GM21723 (cell line): ENCODE data around the gene NPPC.
"Not testable (repeated sequence)": the region's sequence is repeated elsewhere in the genome, so short reads cannot be mapped to it uniquely, and the experiment has no call there.

Experiments
- ATAC-seq: cut with Tn5 transposase; IDR thresholded peaks from one replicate; pipeline ENCODE4 v1.9.1; 2021; ENCODE audit warnings: mild to moderate bottlenecking, moderate library complexity; ENCODE audit not compliant: unreplicated experiment

The NPPC gene, protein sequence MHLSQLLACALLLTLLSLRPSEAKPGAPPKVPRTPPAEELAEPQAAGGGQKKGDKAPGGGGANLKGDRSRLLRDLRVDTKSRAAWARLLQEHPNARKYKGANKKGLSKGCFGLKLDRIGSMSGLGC

DNA sequence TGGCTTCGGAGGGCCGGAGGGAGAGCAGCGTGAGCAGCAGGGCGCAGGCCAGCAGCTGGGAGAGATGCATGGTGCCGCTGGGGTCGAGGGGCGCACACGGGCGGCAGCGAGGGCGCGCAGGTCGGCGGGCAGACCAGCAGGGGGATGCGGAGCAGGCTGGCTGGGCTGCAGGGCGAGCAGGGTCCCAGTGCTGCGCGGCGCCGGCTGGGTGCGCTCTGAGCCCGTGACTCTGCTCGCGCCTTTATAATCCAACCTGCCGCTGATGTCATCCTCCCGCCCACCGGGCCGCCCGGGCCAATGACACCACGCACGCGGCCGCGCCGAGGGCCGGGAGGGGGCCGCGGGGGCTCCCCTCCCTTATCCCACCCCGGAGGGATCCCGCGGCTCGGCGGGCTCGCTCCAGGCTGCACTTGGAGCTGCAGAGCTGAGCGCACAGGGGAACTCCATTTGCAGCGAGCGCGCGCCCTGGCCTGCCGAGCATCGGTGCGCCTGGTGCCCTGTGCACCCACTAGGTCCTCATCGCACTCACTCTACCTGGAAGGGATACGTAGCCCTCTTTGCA is at the start of gene NPPC:
NPPC (minus strand) TSS at position 217 of the 562 bp plus-strand sequence; CDS start at position 70, 147 bp downstream.
- ATAC-seq = no peak

- ATAC-seq = no peak
These were observed 48.8 kb upstream of the NPPC start for GRCh38 chr2:231975001-231975400.

DNA sequence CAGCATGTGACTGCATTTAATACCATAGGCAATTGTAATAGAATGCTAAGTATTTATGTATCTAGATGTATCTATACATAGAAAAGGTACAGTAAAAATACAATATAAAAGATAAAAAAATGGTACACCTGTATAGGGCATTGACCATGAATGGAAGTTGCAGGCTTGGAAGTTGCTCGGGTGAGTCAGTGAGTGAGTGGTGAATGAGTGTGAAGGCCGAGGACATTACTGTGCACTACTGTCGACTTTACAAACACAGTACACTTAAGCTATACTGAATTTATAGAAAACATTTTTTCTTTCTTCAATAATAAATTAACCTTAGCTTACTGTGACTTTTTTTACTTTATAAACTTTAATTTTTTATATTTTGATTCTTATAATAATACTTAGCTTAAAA is 44.3 kb upstream of the NPPC start:
- ATAC-seq = no peak

GRCh38 chr2:231968820-231969219 is 42.6 kb upstream of the NPPC start:
- ATAC-seq = no peak

- no peak for ATAC-seq
These were observed 40.7 kb upstream of the NPPC start for GRCh38 chr2:231966886-231967285.

DNA sequence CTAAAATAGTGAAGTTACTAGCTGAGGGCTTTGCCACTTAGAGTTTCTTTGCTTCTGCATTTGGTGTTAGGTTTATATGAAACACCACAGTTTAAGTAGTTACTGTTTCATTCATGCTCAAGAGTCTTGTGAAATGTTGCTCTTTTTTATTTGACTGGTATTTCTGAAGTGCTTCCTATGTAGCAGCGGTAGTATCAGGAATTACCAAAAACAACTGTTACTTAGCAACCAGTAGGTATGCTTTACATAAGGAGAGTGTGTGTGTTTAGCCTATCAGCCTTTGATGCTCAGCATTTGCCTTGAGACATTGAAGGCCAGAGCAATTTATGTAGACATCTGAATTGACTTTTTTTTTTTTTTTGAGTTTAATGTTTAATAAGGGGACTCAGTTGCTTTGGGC is 38.9 kb upstream of the NPPC start:
- no peak for ATAC-seq

- peak; percentile 93 for ATAC-seq
These were observed 35.4 kb upstream of the NPPC start, which contains the start of gene DIS3L2 for GRCh38 chr2:231961349-231962166. TSS of gene DIS3L2 (plus strand) at chr2:231961713. CDS start at chr2:232014928, 53,215 bp downstream.

DNA sequence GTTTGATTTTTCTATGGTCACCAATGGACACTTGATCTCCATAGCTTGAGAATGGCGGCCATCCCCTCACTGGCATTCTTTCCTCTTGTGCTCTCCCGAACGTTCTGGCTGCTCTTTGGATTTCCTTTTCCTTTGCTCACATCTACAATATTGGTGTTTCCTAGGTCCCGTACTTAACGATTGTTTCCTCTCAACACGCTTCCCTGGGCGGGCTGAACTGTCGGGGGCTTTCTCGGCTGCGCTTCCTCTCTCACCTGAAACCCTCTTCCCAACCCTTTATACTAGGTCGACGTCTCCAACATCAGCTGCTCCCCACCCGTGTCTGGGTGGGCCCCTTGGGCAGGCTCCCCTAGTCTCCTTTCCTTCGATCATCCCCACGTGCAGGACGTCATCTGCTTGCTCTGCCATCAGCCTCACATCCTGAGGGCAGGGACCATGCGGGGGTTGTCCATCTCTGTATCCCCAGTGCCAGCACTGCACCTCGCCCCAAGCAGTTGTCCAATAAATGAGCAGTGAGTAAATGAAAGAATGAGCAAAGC is 34.7 kb upstream of the NPPC start:
- no peak for ATAC-seq

DNA sequence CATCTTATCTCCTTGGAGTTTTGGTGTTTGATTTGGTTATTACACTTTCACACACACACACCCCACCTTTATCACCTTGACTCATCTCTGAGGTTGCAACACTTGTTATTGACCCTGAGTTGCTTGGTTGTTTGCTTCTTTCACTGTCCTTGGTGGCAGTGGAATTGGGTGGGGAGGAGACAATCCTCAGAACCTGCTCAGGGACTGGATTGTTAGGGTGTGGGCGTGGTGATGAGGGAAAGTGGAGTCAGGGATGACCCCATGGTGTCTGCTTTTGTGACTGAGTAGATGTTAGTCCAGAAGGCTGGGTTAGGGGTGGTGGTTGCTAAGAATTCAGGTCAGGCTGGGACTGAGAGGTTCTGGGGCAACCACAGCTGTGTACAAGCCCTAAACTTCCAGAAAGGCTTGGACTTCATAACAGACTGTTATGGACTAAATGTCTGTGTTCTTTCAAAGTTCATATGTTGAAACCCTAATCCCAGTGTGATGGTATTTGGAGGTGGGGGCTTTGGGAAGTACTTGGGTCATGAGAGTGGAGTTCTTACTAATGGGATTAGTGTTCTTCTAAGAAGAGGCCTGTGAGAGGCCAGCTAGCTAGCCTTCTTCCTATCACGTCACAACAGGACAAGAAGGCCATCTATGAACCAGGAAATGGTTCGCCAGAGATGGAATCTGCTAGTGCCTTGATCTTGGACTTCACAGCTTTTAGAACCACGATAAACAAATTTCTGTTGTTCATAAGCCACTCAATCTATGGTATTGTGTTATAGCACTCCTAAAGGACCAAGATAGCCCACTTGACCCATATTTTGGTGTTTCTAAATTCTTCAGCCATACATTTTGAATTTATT is 31.9 kb upstream of the NPPC start:
- ATAC-seq = no peak

GRCh38 chr2:231955758-231956472 is 29.7 kb upstream of the NPPC start:
- ATAC-seq = no peak

- no peak for ATAC-seq
These were observed 25.3 kb upstream of the NPPC start for GRCh38 chr2:231951452-231952035.

GRCh38 chr2:231947694-231948093 is 21.5 kb upstream of the NPPC start:
- ATAC-seq = no peak

- ATAC-seq = not testable (repeated sequence)
These were observed 20.9 kb upstream of the NPPC start for GRCh38 chr2:231947112-231947511.

GRCh38 chr2:231946241-231946814 is 20.1 kb upstream of the NPPC start:
- no peak for ATAC-seq

DNA sequence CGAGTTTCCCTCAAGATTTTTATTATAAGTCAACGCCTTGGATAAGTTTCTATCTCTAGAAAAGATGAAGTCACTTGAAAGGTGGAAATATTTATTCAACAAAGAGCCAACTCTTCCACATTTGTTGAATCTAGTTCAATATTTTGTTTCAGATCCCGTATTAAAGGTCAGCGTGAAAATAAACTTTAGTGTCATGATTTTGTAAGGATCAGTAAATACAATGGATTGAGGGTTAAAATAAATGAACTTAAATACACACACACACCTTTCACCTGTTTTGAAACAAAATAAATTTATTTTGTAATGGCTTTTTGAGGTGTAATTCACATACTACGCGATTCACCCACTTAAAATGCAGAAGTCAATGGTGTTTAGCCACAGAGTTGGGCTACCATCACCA is 16.0 kb upstream of the NPPC start:
- ATAC-seq = no peak

DNA sequence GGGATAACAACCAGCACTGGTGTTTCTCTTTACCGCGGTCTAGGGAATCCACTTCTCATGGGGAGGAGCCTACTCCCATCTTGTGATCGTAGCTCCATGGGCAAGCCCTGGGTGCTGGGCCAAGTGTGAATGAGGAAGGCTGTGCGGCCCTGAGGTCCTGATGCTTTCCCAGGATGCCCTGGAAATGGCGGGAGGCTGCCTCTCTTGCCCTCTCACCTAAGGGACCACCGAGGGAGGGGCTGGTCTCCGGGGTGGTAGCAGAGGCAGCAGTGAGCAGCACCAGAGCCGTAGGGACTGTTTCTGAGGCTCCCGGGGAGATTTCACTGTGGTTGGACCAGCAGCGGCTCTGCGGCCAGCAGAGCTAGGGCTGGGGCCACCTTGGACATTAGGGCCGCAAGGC is 15.5 kb upstream of the NPPC start:
- ATAC-seq = no peak

GRCh38 chr2:231940795-231941194 is 14.6 kb upstream of the NPPC start:
- ATAC-seq = no peak

DNA sequence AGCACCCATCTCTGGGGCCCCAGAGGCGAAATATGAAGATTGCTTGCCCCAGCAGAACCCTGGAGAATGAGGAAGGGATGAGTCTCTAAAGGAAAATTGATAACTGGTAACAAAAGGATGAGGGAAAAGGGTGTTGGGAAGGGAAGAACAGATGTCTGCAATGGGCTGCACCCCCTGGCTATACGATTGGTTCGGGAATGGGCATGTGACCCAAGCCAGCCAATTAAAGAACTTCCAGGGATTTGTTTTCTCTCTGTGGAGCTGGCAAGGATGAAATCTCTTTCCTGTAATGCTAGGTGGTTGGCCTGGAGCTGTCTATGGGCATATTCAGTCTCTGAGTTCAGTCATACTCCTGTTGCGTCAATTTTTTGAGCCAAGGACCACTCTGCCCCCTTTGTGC is 12.8 kb upstream of the NPPC start:
- ATAC-seq = no peak

- ATAC-seq = no peak
These were observed 10.9 kb upstream of the NPPC start for GRCh38 chr2:231937057-231937456.

DNA sequence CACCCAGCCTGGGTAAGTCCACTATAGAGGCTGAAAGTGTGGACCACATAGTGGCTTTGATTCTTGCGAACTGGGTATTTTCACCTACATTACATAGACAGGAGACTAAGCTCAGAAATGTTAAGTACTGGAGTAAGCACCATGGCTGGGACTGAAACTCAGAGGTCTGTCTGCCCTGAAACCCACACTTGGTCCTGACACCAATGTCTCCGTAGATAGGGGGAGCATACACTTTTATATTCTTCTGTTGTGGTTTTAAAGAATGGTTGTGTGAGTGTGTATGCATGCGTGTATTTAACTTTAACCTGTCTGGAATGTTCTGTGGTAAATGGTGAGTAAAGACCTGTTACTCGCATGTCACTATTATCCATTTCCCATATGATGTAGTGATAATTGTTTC is 10.3 kb upstream of the NPPC start:
- ATAC-seq = no peak
